ENCODE measurements around the gene CLEC7A. TPM values are rescaled to one million over a fixed set of nuclear protein-coding genes. Genes with fewer than 3 reads are reported as not detected.

Gene CLEC7A
- total RNA-seq, 3 donors from 2014 or later (not counting 1 experiment from before 2014, with no cell fraction given): 7.7 to 22.3 (median 20.8) TPM

GRCh38 chr12:10086387-10086786 lies 43.6 kb downstream of the CLEC7A start:
- DNase-seq (no peak), ATAC-seq (no peak)
- Histone ChIP-seq H3K9me3 (ENCODE audit: control insufficient read depth, insufficient read depth, low read length) (peaks cover 14% of the 10 kb centered on the region), H3K27ac (ENCODE audit: low read length) (no peak overlapping the region), H3K27me3 (ENCODE audit: control insufficient read depth, insufficient read depth, low read length) (no peaks in the 10 kb centered on the region), H3K36me3 (ENCODE audit: control insufficient read depth, insufficient read depth, low read length) (no peaks in the 10 kb centered on the region), H3K4me1 (ENCODE audit: control insufficient read depth, insufficient read depth, low read length) (no peaks in the 10 kb centered on the region), H3K4me3 (ENCODE audit: low read length) (no peak overlapping the region)
- Mint-ChIP-seq H3K4me1 (peaks cover 7% of the 10 kb centered on the region in 2 donors), H3K9me3 (peaks cover 3 to 8% of the 10 kb centered on the region in 2 donors), H3K27me3 (ENCODE audit: low read depth in 2 of 2) (peaks cover 4 to 19% of the 10 kb centered on the region in 2 donors), H3K4me3 (no peak overlapping the region), H3K36me3 (peaks cover 11% of the 10 kb centered on the region), H3K27ac (no peak overlapping the region)
- 100% methylated on average over 1 of the region's 3 CpGs for WGBS (ENCODE audit: insufficient coverage)
- intact Hi-C loops (cut with micrococcal nuclease): no loop called here
- TF ChIP-seq CTCF (IDR thresholded peaks at IDR 0.05): no peak

- H3K36me3 Mint-ChIP-seq: peaks cover 11% of the 10 kb centered on the region
- H3K4me3 Mint-ChIP-seq: no peak overlapping the region
- peaks cover 4 to 13% of the 10 kb centered on the region in 2 donors for H3K27me3 Mint-ChIP-seq (ENCODE audit: low read depth in 2 of 2)
- no peak overlapping the region for H3K27ac Mint-ChIP-seq
- peaks cover 3 to 8% of the 10 kb centered on the region in 2 donors for H3K9me3 Mint-ChIP-seq
- Histone ChIP-seq H3K27me3 (ENCODE audit: control insufficient read depth, insufficient read depth, low read length) (no peaks in the 10 kb centered on the region), H3K4me3 (ENCODE audit: low read length) (no peak overlapping the region), H3K36me3 (ENCODE audit: control insufficient read depth, insufficient read depth, low read length) (no peaks in the 10 kb centered on the region), H3K9me3 (ENCODE audit: control insufficient read depth, insufficient read depth, low read length) (peaks cover 14% of the 10 kb centered on the region), H3K4me1 (ENCODE audit: control insufficient read depth, insufficient read depth, low read length) (no peaks in the 10 kb centered on the region), H3K27ac (ENCODE audit: low read length) (no peak overlapping the region)
- ATAC-seq (no peak), DNase-seq (no peak)
- peaks cover 7% of the 10 kb centered on the region in 2 donors for H3K4me1 Mint-ChIP-seq
- WGBS (ENCODE audit: insufficient coverage): 100% methylated on average over 2 of the region's 6 CpGs
- no peak for TF ChIP-seq CTCF (IDR thresholded peaks at IDR 0.05)
- intact Hi-C loops (cut with micrococcal nuclease): no loop called here
Measured at GRCh38 chr12:10084733-10085132, 45.3 kb downstream of the CLEC7A start.

- intact Hi-C loops (cut with micrococcal nuclease): no loop called here
- WGBS (ENCODE audit: insufficient coverage): 48% methylated on average over 5 of the region's 5 CpGs
- no peak for TF ChIP-seq CTCF (IDR thresholded peaks at IDR 0.05)
- Histone ChIP-seq H3K27me3 (ENCODE audit: control insufficient read depth, insufficient read depth, low read length) (no peaks in the 10 kb centered on the region), H3K4me1 (ENCODE audit: control insufficient read depth, insufficient read depth, low read length) (no peaks in the 10 kb centered on the region), H3K9me3 (ENCODE audit: control insufficient read depth, insufficient read depth, low read length) (peaks cover 14% of the 10 kb centered on the region), H3K4me3 (ENCODE audit: low read length) (no peak overlapping the region), H3K36me3 (ENCODE audit: control insufficient read depth, insufficient read depth, low read length) (no peaks in the 10 kb centered on the region), H3K27ac (ENCODE audit: low read length) (no peak overlapping the region)
- peaks cover 3 to 8% of the 10 kb centered on the region in 2 donors for H3K9me3 Mint-ChIP-seq
- no peak for DNase-seq
- no peak overlapping the region for H3K27ac Mint-ChIP-seq
- ATAC-seq: no peak
- no peak overlapping the region for H3K4me3 Mint-ChIP-seq
- H3K36me3 Mint-ChIP-seq: peaks cover 11% of the 10 kb centered on the region
- peaks cover 14 to 19% of the 10 kb centered on the region in 2 donors for H3K27me3 Mint-ChIP-seq (ENCODE audit: low read depth in 2 of 2)
- H3K4me1 Mint-ChIP-seq: no peaks in the 10 kb centered on the region
Measured at GRCh38 chr12:10082117-10082874, 47.7 kb downstream of the CLEC7A start.

- Histone ChIP-seq H3K27ac (ENCODE audit: low read length) (no peak overlapping the region), H3K36me3 (ENCODE audit: control insufficient read depth, insufficient read depth, low read length) (no peaks in the 10 kb centered on the region), H3K27me3 (ENCODE audit: control insufficient read depth, insufficient read depth, low read length) (no peaks in the 10 kb centered on the region), H3K4me1 (ENCODE audit: control insufficient read depth, insufficient read depth, low read length) (no peaks in the 10 kb centered on the region), H3K9me3 (ENCODE audit: control insufficient read depth, insufficient read depth, low read length) (no peaks in the 10 kb centered on the region), H3K4me3 (ENCODE audit: low read length) (no peak overlapping the region)
- Mint-ChIP-seq H3K27ac (no peak overlapping the region), H3K36me3 (no peaks in the 10 kb centered on the region), H3K4me3 (no peak overlapping the region), H3K27me3 (ENCODE audit: low read depth in 2 of 2) (peaks cover 16 to 27% of the 10 kb centered on the region in 2 donors), H3K4me1 (no peaks in the 10 kb centered on the region), H3K9me3 (no peaks in the 10 kb centered on the region)
- intact Hi-C loops (cut with micrococcal nuclease): no loop called here
- no peak for TF ChIP-seq CTCF (IDR thresholded peaks at IDR 0.05)
- DNase-seq (no peak), ATAC-seq (no peak)
Measured at GRCh38 chr12:10075451-10075850, 54.5 kb downstream of the CLEC7A start.
